C4-2B (cell line): ENCODE results near the gene DNLZ.

Experiments
- H3K27ac ChIP-seq: fragments of 450-650 bp; 2 replicates; pipeline ENCODE4 v1.5.1; 2017
- CTCF ChIP-seq: fragments of 450-650 bp; conservative IDR thresholded peaks from 2 replicates; pipeline ENCODE4 v1.5.1; 2017; ENCODE audit warnings: mild to moderate bottlenecking
- ZFX ChIP-seq: fragments of 450-650 bp; IDR thresholded peaks from 2 replicates; pipeline ENCODE4 v1.6.1; 2017

Gene DNLZ

GRCh38 chr9:136327304-136327974 is 36.1 kb downstream of the DNLZ start, which contains the start of gene GPSM1:
Gene GPSM1 (plus strand): TSS chr9:136327539. CDS start chr9:136327696, 157 bp downstream.
- H3K27ac ChIP-seq = peak within 1 kb of the TSS; percentile 73
- TF ChIP-seq ZFX = peak; percentile 61; the same call in 1 of the 2 replicates
- no peak for TF ChIP-seq CTCF

GRCh38 chr9:136326761-136327303 is 36.7 kb downstream of the DNLZ start:
- TF ChIP-seq ZFX (no peak), CTCF (no peak)

GRCh38 chr9:136326061-136326760 is 37.3 kb downstream of the DNLZ start:
- TF ChIP-seq ZFX = no peak
- TF ChIP-seq CTCF = no peak
- H3K27ac ChIP-seq = no peak overlapping the region; the same call in 1 of the 2 replicates

More at GRCh38 chr9:136326761-136327303, 36.7 kb downstream of the DNLZ start:
- peak overlapping the region; percentile 73 for H3K27ac ChIP-seq

GRCh38 chr9:136325358-136325757 is 38.2 kb downstream of the DNLZ start:
- TF ChIP-seq CTCF (no peak), ZFX (no peak)
- H3K27ac ChIP-seq = no peak overlapping the region

GRCh38 chr9:136324501-136325300 is 38.8 kb downstream of the DNLZ start:
- no peak for TF ChIP-seq ZFX
- no peak for TF ChIP-seq CTCF
- no peak overlapping the region for H3K27ac ChIP-seq

- H3K27ac ChIP-seq = no peak overlapping the region
Observed at GRCh38 chr9:136323371-136323789, 40.2 kb downstream of the DNLZ start.

More at GRCh38 chr9:136323371-136323789, 40.2 kb downstream of the DNLZ start:
- TF ChIP-seq CTCF (no peak), ZFX (no peak)
